ENCODE measurements around the gene TMCO2.

DNA sequence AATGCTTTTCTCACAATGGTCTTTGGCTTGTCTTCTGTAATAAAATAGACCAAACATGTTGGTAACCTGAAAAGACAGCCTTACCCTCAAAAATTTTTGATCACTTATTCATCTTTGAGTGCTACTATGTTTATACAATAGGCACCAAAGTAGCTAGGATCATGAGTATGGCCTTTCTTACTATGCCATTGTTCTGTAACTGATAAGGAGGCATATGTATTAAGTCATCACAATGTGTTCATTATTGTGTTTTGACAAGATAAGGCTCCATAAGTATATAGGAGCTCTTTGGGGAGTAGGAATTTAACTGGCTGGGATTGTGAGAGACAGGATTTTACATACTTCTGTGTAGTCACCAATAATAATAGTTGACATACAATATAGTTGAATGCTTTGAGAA is 675 bp downstream of the TMCO2 start:
- TF ChIP-seq, protein P1, sequence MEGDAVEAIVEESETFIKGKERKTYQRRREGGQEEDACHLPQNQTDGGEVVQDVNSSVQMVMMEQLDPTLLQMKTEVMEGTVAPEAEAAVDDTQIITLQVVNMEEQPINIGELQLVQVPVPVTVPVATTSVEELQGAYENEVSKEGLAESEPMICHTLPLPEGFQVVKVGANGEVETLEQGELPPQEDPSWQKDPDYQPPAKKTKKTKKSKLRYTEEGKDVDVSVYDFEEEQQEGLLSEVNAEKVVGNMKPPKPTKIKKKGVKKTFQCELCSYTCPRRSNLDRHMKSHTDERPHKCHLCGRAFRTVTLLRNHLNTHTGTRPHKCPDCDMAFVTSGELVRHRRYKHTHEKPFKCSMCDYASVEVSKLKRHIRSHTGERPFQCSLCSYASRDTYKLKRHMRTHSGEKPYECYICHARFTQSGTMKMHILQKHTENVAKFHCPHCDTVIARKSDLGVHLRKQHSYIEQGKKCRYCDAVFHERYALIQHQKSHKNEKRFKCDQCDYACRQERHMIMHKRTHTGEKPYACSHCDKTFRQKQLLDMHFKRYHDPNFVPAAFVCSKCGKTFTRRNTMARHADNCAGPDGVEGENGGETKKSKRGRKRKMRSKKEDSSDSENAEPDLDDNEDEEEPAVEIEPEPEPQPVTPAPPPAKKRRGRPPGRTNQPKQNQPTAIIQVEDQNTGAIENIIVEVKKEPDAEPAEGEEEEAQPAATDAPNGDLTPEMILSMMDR (IDR thresholded peaks at IDR 0.05) = no peak
- no peak for TF ChIP-seq ZFX (IDR thresholded peaks at IDR 0.05; ENCODE audit: borderline replicate concordance)
